ENCODE measurements around the gene F5.

F5 gene

GRCh38 chr1:169515641-169516040, 70.6 kb downstream of the F5 start:
- TF ChIP-seq, protein P1, sequence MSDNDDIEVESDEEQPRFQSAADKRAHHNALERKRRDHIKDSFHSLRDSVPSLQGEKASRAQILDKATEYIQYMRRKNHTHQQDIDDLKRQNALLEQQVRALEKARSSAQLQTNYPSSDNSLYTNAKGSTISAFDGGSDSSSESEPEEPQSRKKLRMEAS (IDR thresholded peaks at IDR 0.05): no peak
- TF ChIP-seq NFIC (IDR thresholded peaks at IDR 0.05) (no peak), USF1 (IDR thresholded peaks at IDR 0.05) (no peak), CREB1 (IDR thresholded peaks at IDR 0.05; ENCODE audit: low read depth) (no peak), YY1 (IDR thresholded peaks at IDR 0.05; ENCODE audit: low read depth) (no peak), ZBTB7A (IDR thresholded peaks at IDR 0.05; ENCODE audit: low read depth) (no peak), TEAD4 (IDR thresholded peaks at IDR 0.05) (no peak), EGR1 (IDR thresholded peaks at IDR 0.05) (no peak), FOXM1 (IDR thresholded peaks at IDR 0.05; ENCODE audit: borderline replicate concordance, low read depth) (no peak), EP300 (IDR thresholded peaks at IDR 0.05; ENCODE audit: borderline replicate concordance) (no peak), RAD21 (IDR thresholded peaks at IDR 0.05; ENCODE audit: low read depth) (no peak), CEBPB (IDR thresholded peaks at IDR 0.05) (no peak), TCF12 (IDR thresholded peaks at IDR 0.05; ENCODE audit: low read depth) (no peak), TAF1 (IDR thresholded peaks at IDR 0.05; ENCODE audit: low read depth) (no peak)
- TF ChIP-seq, protein P2, sequence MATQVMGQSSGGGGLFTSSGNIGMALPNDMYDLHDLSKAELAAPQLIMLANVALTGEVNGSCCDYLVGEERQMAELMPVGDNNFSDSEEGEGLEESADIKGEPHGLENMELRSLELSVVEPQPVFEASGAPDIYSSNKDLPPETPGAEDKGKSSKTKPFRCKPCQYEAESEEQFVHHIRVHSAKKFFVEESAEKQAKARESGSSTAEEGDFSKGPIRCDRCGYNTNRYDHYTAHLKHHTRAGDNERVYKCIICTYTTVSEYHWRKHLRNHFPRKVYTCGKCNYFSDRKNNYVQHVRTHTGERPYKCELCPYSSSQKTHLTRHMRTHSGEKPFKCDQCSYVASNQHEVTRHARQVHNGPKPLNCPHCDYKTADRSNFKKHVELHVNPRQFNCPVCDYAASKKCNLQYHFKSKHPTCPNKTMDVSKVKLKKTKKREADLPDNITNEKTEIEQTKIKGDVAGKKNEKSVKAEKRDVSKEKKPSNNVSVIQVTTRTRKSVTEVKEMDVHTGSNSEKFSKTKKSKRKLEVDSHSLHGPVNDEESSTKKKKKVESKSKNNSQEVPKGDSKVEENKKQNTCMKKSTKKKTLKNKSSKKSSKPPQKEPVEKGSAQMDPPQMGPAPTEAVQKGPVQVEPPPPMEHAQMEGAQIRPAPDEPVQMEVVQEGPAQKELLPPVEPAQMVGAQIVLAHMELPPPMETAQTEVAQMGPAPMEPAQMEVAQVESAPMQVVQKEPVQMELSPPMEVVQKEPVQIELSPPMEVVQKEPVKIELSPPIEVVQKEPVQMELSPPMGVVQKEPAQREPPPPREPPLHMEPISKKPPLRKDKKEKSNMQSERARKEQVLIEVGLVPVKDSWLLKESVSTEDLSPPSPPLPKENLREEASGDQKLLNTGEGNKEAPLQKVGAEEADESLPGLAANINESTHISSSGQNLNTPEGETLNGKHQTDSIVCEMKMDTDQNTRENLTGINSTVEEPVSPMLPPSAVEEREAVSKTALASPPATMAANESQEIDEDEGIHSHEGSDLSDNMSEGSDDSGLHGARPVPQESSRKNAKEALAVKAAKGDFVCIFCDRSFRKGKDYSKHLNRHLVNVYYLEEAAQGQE (IDR thresholded peaks at IDR 0.05; ENCODE audit: low read depth): no peak

DNA sequence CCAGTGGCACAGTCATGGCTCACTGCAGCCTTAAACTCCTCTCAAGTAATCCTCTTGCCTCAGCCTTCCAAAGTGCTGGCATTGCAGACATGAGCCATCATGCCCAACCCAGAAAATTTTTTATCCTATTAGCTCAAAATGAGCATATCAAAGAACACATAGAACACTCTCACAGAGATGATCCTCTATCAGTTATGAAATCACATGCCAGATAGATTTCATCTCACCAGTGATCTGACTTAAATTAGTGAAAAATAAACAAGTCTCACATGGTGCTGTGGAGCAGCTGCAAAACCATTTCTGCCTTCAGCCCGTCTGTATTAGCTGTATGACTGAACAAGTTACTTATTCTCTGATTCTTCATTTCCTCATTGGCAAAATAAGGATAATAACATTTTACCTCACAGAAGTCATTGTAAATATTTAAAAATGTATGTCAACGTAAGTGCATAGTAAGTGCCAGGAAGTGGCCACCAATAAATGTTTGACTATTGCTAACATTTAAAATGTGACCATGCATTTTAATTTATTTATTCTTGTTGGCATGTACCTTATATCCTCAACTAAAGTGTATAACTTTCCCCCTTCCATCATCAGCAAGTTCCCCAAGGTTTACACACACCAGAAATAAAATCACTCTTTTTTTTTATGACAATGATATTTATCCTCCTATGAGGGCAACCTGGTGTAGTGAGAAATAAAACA, 71.6 kb downstream of the F5 start:
- no peak for TF ChIP-seq CREB1 (IDR thresholded peaks at IDR 0.05; ENCODE audit: low read depth)
- TF ChIP-seq NFIC (IDR thresholded peaks at IDR 0.05): no peak
- TF ChIP-seq YY1 (IDR thresholded peaks at IDR 0.05; ENCODE audit: low read depth): no peak
- no peak for TF ChIP-seq EGR1 (IDR thresholded peaks at IDR 0.05)
- no peak for TF ChIP-seq TAF1 (IDR thresholded peaks at IDR 0.05; ENCODE audit: low read depth)
- TF ChIP-seq, protein P2 (IDR thresholded peaks at IDR 0.05; ENCODE audit: low read depth): no peak
- no peak for TF ChIP-seq EP300 (IDR thresholded peaks at IDR 0.05; ENCODE audit: borderline replicate concordance)
- TF ChIP-seq, protein P1 (IDR thresholded peaks at IDR 0.05): no peak
- no peak for TF ChIP-seq CEBPB (IDR thresholded peaks at IDR 0.05)
- no peak for TF ChIP-seq TEAD4 (IDR thresholded peaks at IDR 0.05)
- no peak for TF ChIP-seq USF1 (IDR thresholded peaks at IDR 0.05)
- TF ChIP-seq TCF12 (IDR thresholded peaks at IDR 0.05; ENCODE audit: low read depth): no peak
- TF ChIP-seq FOXM1 (IDR thresholded peaks at IDR 0.05; ENCODE audit: borderline replicate concordance, low read depth): no peak
- no peak for TF ChIP-seq RAD21 (IDR thresholded peaks at IDR 0.05; ENCODE audit: low read depth)
- no peak for TF ChIP-seq ZBTB7A (IDR thresholded peaks at IDR 0.05; ENCODE audit: low read depth)

DNA sequence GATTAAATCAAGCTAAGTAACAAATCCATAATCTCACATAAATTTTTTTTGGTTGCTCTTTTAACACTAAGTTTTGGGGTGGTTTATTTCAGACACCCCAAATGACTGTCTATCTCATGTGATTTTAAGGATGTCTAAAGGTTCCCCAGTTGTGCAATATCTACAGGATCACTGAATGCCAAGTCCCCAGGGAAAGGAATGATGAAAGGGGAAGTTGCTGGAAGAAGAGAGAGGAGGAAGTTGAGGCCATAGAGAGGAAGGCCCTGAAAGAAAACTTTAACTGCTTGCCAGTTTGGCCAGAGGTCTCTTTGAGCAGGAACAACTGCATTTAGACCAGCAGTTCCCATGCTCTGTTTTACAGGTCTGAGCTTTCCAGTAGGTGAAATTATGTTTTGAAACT, 73.1 kb downstream of the F5 start:
- TF ChIP-seq RAD21 (IDR thresholded peaks at IDR 0.05; ENCODE audit: low read depth) (no peak), FOXM1 (IDR thresholded peaks at IDR 0.05; ENCODE audit: borderline replicate concordance, low read depth) (no peak), CREB1 (IDR thresholded peaks at IDR 0.05; ENCODE audit: low read depth) (no peak), CEBPB (IDR thresholded peaks at IDR 0.05) (no peak), TAF1 (IDR thresholded peaks at IDR 0.05; ENCODE audit: low read depth) (no peak), EP300 (IDR thresholded peaks at IDR 0.05; ENCODE audit: borderline replicate concordance) (no peak), USF1 (IDR thresholded peaks at IDR 0.05) (no peak), TEAD4 (IDR thresholded peaks at IDR 0.05) (no peak), TCF12 (IDR thresholded peaks at IDR 0.05; ENCODE audit: low read depth) (no peak), EGR1 (IDR thresholded peaks at IDR 0.05) (no peak), ZBTB7A (IDR thresholded peaks at IDR 0.05; ENCODE audit: low read depth) (no peak), YY1 (IDR thresholded peaks at IDR 0.05; ENCODE audit: low read depth) (no peak), NFIC (IDR thresholded peaks at IDR 0.05) (no peak)
- TF ChIP-seq, protein P2 (IDR thresholded peaks at IDR 0.05; ENCODE audit: low read depth): no peak
- TF ChIP-seq, protein P1 (IDR thresholded peaks at IDR 0.05): no peak

Data from Ishikawa (cell line).